ENCODE measurements around the gene KCNQ1.

Gene KCNQ1

GRCh38 chr11:2667940-2668339 is 223.1 kb downstream of the KCNQ1 start:
- no peak for DNase-seq
- Histone ChIP-seq H3K9me3 (no peaks in the 10 kb centered on the region), H3K27me3 (no peaks in the 10 kb centered on the region), H3K4me1 (no peaks in the 10 kb centered on the region), H3K36me3 (no peaks in the 10 kb centered on the region), H3K4me3 (ENCODE audit: low read depth, low read length) (no peak overlapping the region)
- TF ChIP-seq CTCF (IDR thresholded peaks at IDR 0.05; ENCODE audit: low read depth, low read length) = no peak

DNA sequence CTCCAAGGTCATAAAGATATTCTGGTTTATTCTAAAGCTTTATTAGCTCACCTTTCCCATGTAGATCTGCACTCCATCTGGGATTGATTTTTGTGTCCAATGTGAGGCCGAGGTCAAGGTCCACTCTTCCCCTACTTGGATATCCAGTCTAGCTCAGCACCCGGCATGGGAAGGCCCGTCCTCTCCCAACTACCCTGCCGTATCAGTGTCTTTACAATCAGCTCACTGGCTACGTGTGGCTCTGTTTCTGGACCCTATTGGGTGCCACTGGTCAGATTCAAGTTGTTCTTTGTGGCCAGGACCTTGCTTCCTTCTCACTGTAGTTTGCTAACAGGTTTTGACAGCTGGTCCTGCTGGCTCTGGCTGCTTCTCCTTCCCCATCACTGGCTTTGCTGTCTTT is 224.1 kb downstream of the KCNQ1 start:
- Histone ChIP-seq H3K4me1 (no peaks in the 10 kb centered on the region), H3K9me3 (no peaks in the 10 kb centered on the region), H3K27me3 (no peaks in the 10 kb centered on the region), H3K4me3 (ENCODE audit: low read depth, low read length) (no peak overlapping the region), H3K36me3 (no peaks in the 10 kb centered on the region)
- no peak for DNase-seq
- no peak for TF ChIP-seq CTCF (IDR thresholded peaks at IDR 0.05; ENCODE audit: low read depth, low read length)

- Histone ChIP-seq H3K4me1 (no peaks in the 10 kb centered on the region), H3K4me3 (ENCODE audit: low read depth, low read length) (no peak overlapping the region), H3K36me3 (no peaks in the 10 kb centered on the region), H3K9me3 (no peaks in the 10 kb centered on the region), H3K27me3 (no peaks in the 10 kb centered on the region)
- no peak for TF ChIP-seq CTCF (IDR thresholded peaks at IDR 0.05; ENCODE audit: low read depth, low read length)
- DNase-seq = no peak
Measured at GRCh38 chr11:2669634-2670469, 225.0 kb downstream of the KCNQ1 start.

GRCh38 chr11:2670541-2671100 is 225.8 kb downstream of the KCNQ1 start:
- Histone ChIP-seq H3K27me3 (no peaks in the 10 kb centered on the region), H3K36me3 (no peaks in the 10 kb centered on the region), H3K4me3 (ENCODE audit: low read depth, low read length) (no peak overlapping the region), H3K9me3 (no peaks in the 10 kb centered on the region), H3K4me1 (no peaks in the 10 kb centered on the region)
- no peak for DNase-seq
- TF ChIP-seq CTCF (IDR thresholded peaks at IDR 0.05; ENCODE audit: low read depth, low read length) = no peak

DNA sequence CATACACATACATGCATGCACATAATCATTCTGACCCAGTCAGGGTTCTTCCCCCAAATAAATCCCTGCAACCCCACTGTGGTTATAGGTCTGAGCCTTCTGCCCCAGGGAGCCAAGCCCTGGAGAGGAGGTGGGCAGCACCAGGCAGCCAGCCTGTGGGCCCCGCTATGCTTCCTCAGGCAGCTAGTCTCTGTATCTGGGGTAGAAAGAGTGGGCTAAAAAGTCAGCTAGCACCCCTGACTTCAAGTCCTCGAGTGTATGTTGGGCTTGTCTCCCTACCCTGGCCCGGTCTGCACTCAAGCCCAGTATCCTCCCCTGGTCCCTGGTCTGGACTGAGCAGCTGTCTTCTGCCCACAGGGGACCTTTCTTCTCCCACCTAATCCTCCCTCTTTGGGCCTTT is 226.9 kb downstream of the KCNQ1 start:
- Histone ChIP-seq H3K4me1 (peaks cover 4% of the 10 kb centered on the region), H3K4me3 (ENCODE audit: low read depth, low read length) (no peak overlapping the region), H3K27me3 (no peaks in the 10 kb centered on the region), H3K36me3 (no peaks in the 10 kb centered on the region), H3K9me3 (no peaks in the 10 kb centered on the region)
- DNase-seq = no peak
- no peak for TF ChIP-seq CTCF (IDR thresholded peaks at IDR 0.05; ENCODE audit: low read depth, low read length)

- no peak for TF ChIP-seq CTCF (IDR thresholded peaks at IDR 0.05; ENCODE audit: low read depth, low read length)
- no peaks in the 10 kb centered on the region for H3K9me3 ChIP-seq
- H3K4me1 ChIP-seq = peaks cover 4% of the 10 kb centered on the region
- H3K36me3 ChIP-seq = no peaks in the 10 kb centered on the region
- DNase-seq = no peak
- H3K27me3 ChIP-seq = no peaks in the 10 kb centered on the region
- no peak overlapping the region for H3K4me3 ChIP-seq (ENCODE audit: low read depth, low read length)
Measured at GRCh38 chr11:2672553-2673249, 227.9 kb downstream of the KCNQ1 start.

Data from BE2C (cell line).